H9 (cell line): ENCODE data around the gene FTO. TPM values are rescaled to one million over a fixed set of nuclear protein-coding genes. Genes with fewer than 3 reads are reported as not detected.

Experiments used
- DNase-seq: peaks from one replicate; pipeline ENCODE4 v3.0.0-alpha.2; 2017
- H2AFZ ChIP-seq: one replicate; pipeline ENCODE4 v1.6.1; 2013; ENCODE audit warnings: mild to moderate bottlenecking, low read length, control low read depth, moderate library complexity
- H2AK5ac ChIP-seq: 2 replicates; pipeline ENCODE4 v1.6.1; 2013; ENCODE audit warnings: low read length, control low read depth, mixed read lengths; ENCODE audit not compliant: insufficient read length
- H2BK120ac ChIP-seq: one replicate; pipeline ENCODE4 v1.6.1; 2013; ENCODE audit warnings: low read depth, mild to moderate bottlenecking, low read length, control low read depth, inconsistent platforms; ENCODE audit not compliant: poor library complexity, severe bottlenecking
- H2BK12ac ChIP-seq: 2 replicates; pipeline ENCODE4 v1.6.1; 2013; ENCODE audit warnings: low read length, control low read depth, mixed read lengths, low read depth; ENCODE audit not compliant: insufficient read length
- H2BK15ac ChIP-seq: 2 replicates; pipeline ENCODE4 v1.6.1; 2013; ENCODE audit warnings: low read depth, low read length, control low read depth
- H2BK20ac ChIP-seq: one replicate; pipeline ENCODE4 v1.6.1; 2013; ENCODE audit warnings: low read depth, mild to moderate bottlenecking, low read length, control low read depth, inconsistent platforms; ENCODE audit not compliant: poor library complexity, severe bottlenecking
- H2BK5ac ChIP-seq: 2 replicates; pipeline ENCODE4 v1.6.1; 2013; ENCODE audit warnings: low read length, control low read depth, mixed read lengths; ENCODE audit not compliant: insufficient read length
- H3K14ac ChIP-seq: 2 replicates; pipeline ENCODE4 v1.6.1; 2013; ENCODE audit warnings: low read length, control low read depth; ENCODE audit not compliant: insufficient read depth
- H3K18ac ChIP-seq: 2 replicates; pipeline ENCODE4 v1.6.1; 2013; ENCODE audit warnings: low read depth, mild to moderate bottlenecking, mixed read lengths, low read length, control low read depth; ENCODE audit not compliant: insufficient read length
- H3K23ac ChIP-seq: 2 replicates; pipeline ENCODE4 v1.6.1; 2013; ENCODE audit warnings: low read length, control low read depth, mixed read lengths, low read depth; ENCODE audit not compliant: insufficient read length
- H3K23me2 ChIP-seq: 2 replicates; pipeline ENCODE4 v1.6.1; 2013; ENCODE audit warnings: low read depth, mild to moderate bottlenecking, mixed read lengths, low read length, control low read depth; ENCODE audit not compliant: insufficient read length, poor library complexity, severe bottlenecking
- H3K27ac ChIP-seq: 2 replicates; pipeline ENCODE4 v1.5.1; 2013; ENCODE audit warnings: low read length, control low read depth, mixed read lengths, low read depth; ENCODE audit not compliant: insufficient read length
- H3K27me3 ChIP-seq: 2 replicates; pipeline ENCODE4 v1.6.1; 2013; ENCODE audit warnings: low read length, control low read depth, inconsistent platforms; ENCODE audit not compliant: insufficient read depth
- H3K4ac ChIP-seq: 2 replicates; pipeline ENCODE4 v1.6.1; 2013; ENCODE audit warnings: low read depth, mild to moderate bottlenecking, control low read depth, inconsistent platforms, low read length, moderate library complexity
- H3K4me1 ChIP-seq: 2 replicates; pipeline ENCODE4 v1.6.1; 2013; ENCODE audit warnings: low read length, control low read depth, inconsistent platforms; ENCODE audit not compliant: insufficient read depth
- H3K4me2 ChIP-seq: 2 replicates; pipeline ENCODE4 v1.6.1; 2013; ENCODE audit warnings: low read length, control low read depth, mixed read lengths; ENCODE audit not compliant: insufficient read length, insufficient read depth
- H3K56ac ChIP-seq: 2 replicates; pipeline ENCODE4 v1.6.1; 2013; ENCODE audit warnings: low read depth, mild to moderate bottlenecking, mixed read lengths, low read length, control low read depth; ENCODE audit not compliant: insufficient read length
- H3K79me1 ChIP-seq: 2 replicates; pipeline ENCODE4 v1.6.1; 2013; ENCODE audit warnings: low read depth, mild to moderate bottlenecking, moderate library complexity, low read length, control low read depth, inconsistent platforms; ENCODE audit not compliant: insufficient read depth, poor library complexity, severe bottlenecking
- H3K79me2 ChIP-seq: 2 replicates; pipeline ENCODE4 v1.6.1; 2013; ENCODE audit warnings: low read length, control low read depth, inconsistent platforms; ENCODE audit not compliant: insufficient read depth
- H3K9ac ChIP-seq: 2 replicates; pipeline ENCODE4 v1.6.1; 2013; ENCODE audit warnings: low read length, control low read depth, mixed read lengths; ENCODE audit not compliant: insufficient read length; ENCODE audit errors: extremely low read depth
- H3K9me3 ChIP-seq: one replicate; pipeline ENCODE4 v1.6.1; 2013; ENCODE audit warnings: low read depth, low read length, inconsistent platforms; ENCODE audit not compliant: control insufficient read depth
- H3T11ph ChIP-seq: one replicate; pipeline ENCODE4 v1.6.1; 2013; ENCODE audit warnings: mild to moderate bottlenecking, low read length, control low read depth, inconsistent platforms
- H4K20me1 ChIP-seq: one replicate; pipeline ENCODE4 v1.6.1; 2013; ENCODE audit not compliant: control insufficient read depth, insufficient read length, insufficient read depth
- H4K5ac ChIP-seq: 2 replicates; pipeline ENCODE4 v1.6.1; 2013; ENCODE audit warnings: low read depth, mild to moderate bottlenecking, mixed read lengths, low read length, control low read depth; ENCODE audit not compliant: insufficient read length
- H4K8ac ChIP-seq: replicated peaks from 2 replicates; pipeline ENCODE4 v1.6.1; 2013; ENCODE audit warnings: low read length, control low read depth, mixed read lengths, low read depth; ENCODE audit not compliant: insufficient read length
- H4K91ac ChIP-seq: 2 replicates; pipeline ENCODE4 v1.6.1; 2013; ENCODE audit warnings: low read depth, mild to moderate bottlenecking, moderate library complexity, mixed read lengths, low read length, control low read depth; ENCODE audit not compliant: insufficient read length
- H3K27ac Mint-ChIP-seq, 3 experiments: 2 replicates in 2 of 3; 3 replicates in 1 of 3; pipeline ENCODE4 v1.8.0; 2020 to 2021; ENCODE audit warnings: mixed read lengths in 3 of 3, mild to moderate bottlenecking in 1 of 3, moderate library complexity in 1 of 3
- H3K27me3 Mint-ChIP-seq: 2 replicates; pipeline ENCODE4 v1.8.0; 2021; ENCODE audit warnings: low read depth, mild to moderate bottlenecking, moderate library complexity, mixed read lengths
- H3K36me3 Mint-ChIP-seq, 3 experiments: 2 replicates in 2 of 3; 3 replicates in 1 of 3; pipeline ENCODE4 v1.8.0; 2020 to 2021; ENCODE audit warnings: low read depth in 3 of 3, mixed read lengths in 3 of 3; ENCODE audit not compliant: insufficient read depth in 1 of 3
- H3K4me1 Mint-ChIP-seq, 2 experiments: 2 replicates each; pipeline ENCODE4 v1.8.0; 2020; ENCODE audit warnings: mixed read lengths in 2 of 2
- H3K4me3 Mint-ChIP-seq, 2 experiments: 2 replicates in 1 of 2; 3 replicates in 1 of 2; pipeline ENCODE4 v1.8.0; 2020 to 2021; ENCODE audit warnings: mild to moderate bottlenecking in 2 of 2, mixed read lengths in 2 of 2, moderate library complexity in 1 of 2
- H3K9me3 Mint-ChIP-seq, 2 experiments: 2 replicates in 1 of 2; 3 replicates in 1 of 2; pipeline ENCODE4 v1.8.0; 2020; ENCODE audit warnings: mild to moderate bottlenecking in 2 of 2, mixed read lengths in 2 of 2, moderate library complexity in 1 of 2
- CTCF ChIP-seq: fragments of 200-600 bp; sonication (generic); conservative IDR thresholded peaks from 3 replicates; pipeline ENCODE4 v1.8.0; 2021; ENCODE audit warnings: antibody characterized with exemption, mild to moderate bottlenecking
- WGBS: extraction: QIAGEN DNeasy Blood & Tissue Kit; methylation state at CpG from one replicate; pipeline ENCODE4 v1.1.7; 2013; ENCODE audit warnings: missing lambda C conversion rate, low lambda C conversion rate, mixed read lengths; ENCODE audit not compliant: insufficient read length; ENCODE audit errors: extremely low coverage; 5-methylcytosine and 5-hydroxymethylcytosine counted together
- total RNA-seq: library from RNA; stranded (reverse); gene quantifications from 2 replicates; pipeline ENCODE4 v1.2.1, GENCODE V29; 2021

Gene FTO
- total RNA-seq, 1 experiment from 2014 or later, result 67.9 TPM

DNA sequence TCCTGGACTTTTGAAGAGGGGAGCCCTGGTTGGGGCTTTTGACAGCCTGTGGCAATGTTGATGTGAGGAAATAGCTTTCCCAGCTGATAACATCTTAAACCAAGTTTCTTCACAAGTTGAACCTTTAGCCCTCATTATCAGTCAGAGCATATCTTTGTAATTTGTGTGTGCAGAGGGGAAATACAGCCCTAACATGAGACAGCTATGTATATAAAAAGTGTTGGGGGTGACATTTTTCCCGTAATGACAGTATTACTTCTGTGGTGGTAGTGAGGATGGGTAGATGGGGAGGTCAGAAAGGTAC lies 221.1 kb downstream of the FTO start:
- no CpG with 5 or more reads among the region's 1 CpG for WGBS
- Histone ChIP-seq H2BK120ac (no peak overlapping the region), H3K18ac (no peak overlapping the region), H3K9me3 (no peaks in the 10 kb centered on the region), H2BK15ac (no peak overlapping the region), H4K91ac (no peak overlapping the region), H3K56ac (no peak overlapping the region), H4K20me1 (no peaks in the 10 kb centered on the region), H4K8ac (no peak overlapping the region), H3K4me1 (no peaks in the 10 kb centered on the region), H4K5ac (no peak overlapping the region), H3K4me2 (no peak overlapping the region), H2AFZ (no peak overlapping the region), H3K9ac (no peak overlapping the region), H3K4ac (no peak overlapping the region), H3K27ac (no peak overlapping the region), H2BK5ac (no peak overlapping the region), H3T11ph (no peak overlapping the region), H3K23ac (no peak overlapping the region), H3K14ac (no peak overlapping the region), H2BK20ac (no peak overlapping the region), H3K23me2 (no peaks in the 10 kb centered on the region), H3K79me1 (no peaks in the 10 kb centered on the region), H3K79me2 (no peaks in the 10 kb centered on the region), H2BK12ac (no peak overlapping the region), H3K27me3 (no peaks in the 10 kb centered on the region), H2AK5ac (no peak overlapping the region)
- Mint-ChIP-seq H3K9me3 (no peaks in the 10 kb centered on the region), H3K36me3 (0 out of 7 replicates have a peak, but pooled peaks cover 0 to 4% (median 0%) of the 10 kb centered on the region in 3 experiments), H3K4me1 (peaks cover 16 to 18% of the 10 kb centered on the region in 2 experiments), H3K4me3 (no peak overlapping the region), H3K27me3 (no peaks in the 10 kb centered on the region), H3K27ac (no peak overlapping the region)
- TF ChIP-seq CTCF, result no peak
- no peak for DNase-seq
